Posterior cingulate gyrus (tissue), 11 donors: ENCODE measurements around the gene KATNA1.
"Not testable (repeated sequence)": the region's sequence is repeated elsewhere in the genome, so short reads cannot be mapped to it uniquely, and the experiment has no call there.

Experiments used
- DNase-seq, 10 donors: peaks; one replicate each; pipeline versions ENCODE4 v3.0.0 to v3.0.0-alpha.2; 2020 to 2021; ENCODE audit warnings: mixed read lengths in 3 of 10
- intact Hi-C: fragments of 100-400 bp; cut with DNase I; formaldehyde crosslinking; loops from one replicate; pipeline ENCODE4 v1.15.1; 2023

The KATNA1 gene

GRCh38 chr6:149648148-149649145, at the start of gene KATNA1:
Gene KATNA1, minus strand, starts transcription at chr6:149648714. Its CDS starts 10,167 bp downstream, at chr6:149638547.
- peak; percentile 72 to 98 (median 84) for DNase-seq
- intact Hi-C loops, result loop anchor here (5.0 kb wide), 2 partner anchors 81 to 101 kb away; partner anchors contain the start of genes GINM1 and PPIL4

DNA sequence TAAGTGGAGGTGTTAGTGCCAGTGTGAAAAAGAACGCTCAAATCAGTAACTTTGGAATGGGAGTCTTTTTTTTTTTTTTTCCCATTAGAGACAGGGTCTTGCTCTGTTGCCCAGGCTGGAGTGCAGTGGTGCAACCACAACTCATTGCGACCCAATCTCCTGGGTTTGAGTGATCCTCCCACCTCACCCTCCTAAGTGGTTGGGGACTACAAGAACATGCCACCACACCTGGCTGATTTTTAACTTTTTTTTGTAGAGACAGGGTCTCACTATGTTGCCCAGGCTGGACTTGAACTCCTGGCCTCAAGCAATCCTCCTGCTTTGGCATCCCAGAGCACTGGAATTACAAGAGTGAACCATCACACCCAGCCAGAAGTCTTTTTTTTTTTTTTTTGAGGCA, 49.7 kb upstream of the KATNA1 start:
- intact Hi-C loops, result no loop called here
- DNase-seq, result no peak

DNA sequence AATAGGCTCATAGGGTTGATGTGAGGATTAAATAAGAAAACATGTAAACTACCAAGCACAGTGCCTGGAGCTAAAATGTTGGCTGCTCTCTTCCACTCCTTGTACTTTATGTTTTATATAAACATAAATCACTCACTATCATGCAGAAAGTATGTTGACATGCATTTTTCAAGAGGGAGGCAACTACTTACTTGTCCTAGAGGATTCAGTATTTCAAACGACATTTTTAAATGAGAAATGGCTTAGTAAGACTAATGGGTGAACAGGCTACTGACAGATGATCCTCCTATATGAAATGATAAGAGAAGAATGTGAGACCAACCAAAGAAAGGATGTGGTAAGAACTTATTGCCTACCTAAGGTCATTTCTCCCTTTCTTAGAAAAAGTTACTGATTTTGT, 48.4 kb upstream of the KATNA1 start:
- intact Hi-C loops, result no loop called here
- DNase-seq, result no peak

GRCh38 chr6:149694921-149695320, 46.4 kb upstream of the KATNA1 start:
- intact Hi-C loops, result no loop called here
- no peak for DNase-seq

- intact Hi-C loops, result no loop called here
- no peak for DNase-seq
Observed at GRCh38 chr6:149691201-149691600, 42.7 kb upstream of the KATNA1 start.

GRCh38 chr6:149686230-149686629, 37.7 kb upstream of the KATNA1 start:
- intact Hi-C loops, result no loop called here
- no peak for DNase-seq

- DNase-seq, result no peak
- intact Hi-C loops, result no loop called here
Observed at GRCh38 chr6:149683256-149683859, 34.8 kb upstream of the KATNA1 start.

GRCh38 chr6:149681845-149682244, 33.3 kb upstream of the KATNA1 start:
- DNase-seq, intact Hi-C loops: not testable (repeated sequence)

- DNase-seq, result no peak
- intact Hi-C loops, result no loop called here
Observed at GRCh38 chr6:149681209-149681608, 32.7 kb upstream of the KATNA1 start.

DNA sequence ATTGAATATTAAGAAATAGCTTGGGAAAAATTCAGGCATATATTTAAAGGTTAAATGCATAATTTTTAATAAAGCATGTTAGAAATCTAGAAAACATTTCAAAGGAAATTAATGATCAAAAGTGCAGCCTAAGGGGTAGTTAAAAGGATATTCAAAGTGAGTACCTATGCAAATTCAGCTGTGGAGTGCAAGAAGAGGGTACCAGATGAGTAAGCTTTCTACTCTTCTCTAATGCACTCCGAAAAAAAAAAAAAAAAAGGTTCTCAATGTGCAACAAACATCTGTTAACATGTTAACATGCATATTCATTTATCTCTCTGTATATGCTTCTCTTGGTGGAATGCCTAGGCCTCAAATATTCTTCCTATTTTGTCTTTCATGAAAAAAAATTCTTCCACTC, 32.0 kb upstream of the KATNA1 start:
- intact Hi-C loops, result no loop called here
- DNase-seq, result no peak

DNA sequence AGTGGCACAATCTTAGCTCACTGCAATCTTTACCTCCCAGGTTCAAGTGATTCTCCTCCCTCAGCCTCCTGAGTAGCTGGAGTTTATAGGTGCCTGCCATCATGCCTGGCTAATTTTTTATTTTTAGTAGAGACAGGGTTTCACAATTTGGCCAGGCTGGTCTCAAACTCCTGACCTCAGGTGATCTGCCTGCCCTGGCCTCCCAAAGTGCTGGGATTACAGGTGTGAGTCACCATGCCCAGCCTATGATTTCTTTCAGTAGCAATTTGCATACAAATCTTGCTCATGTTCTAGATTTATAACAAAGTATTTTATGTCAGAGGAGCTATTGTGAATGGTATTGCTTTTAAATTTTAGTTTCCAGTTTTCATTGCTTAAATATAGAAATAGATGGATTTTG, 23.8 kb upstream of the KATNA1 start:
- intact Hi-C loops, DNase-seq: not testable (repeated sequence)

- intact Hi-C loops, result no loop called here
- DNase-seq, result no peak
Observed at GRCh38 chr6:149660028-149660427, 11.5 kb upstream of the KATNA1 start.

DNA sequence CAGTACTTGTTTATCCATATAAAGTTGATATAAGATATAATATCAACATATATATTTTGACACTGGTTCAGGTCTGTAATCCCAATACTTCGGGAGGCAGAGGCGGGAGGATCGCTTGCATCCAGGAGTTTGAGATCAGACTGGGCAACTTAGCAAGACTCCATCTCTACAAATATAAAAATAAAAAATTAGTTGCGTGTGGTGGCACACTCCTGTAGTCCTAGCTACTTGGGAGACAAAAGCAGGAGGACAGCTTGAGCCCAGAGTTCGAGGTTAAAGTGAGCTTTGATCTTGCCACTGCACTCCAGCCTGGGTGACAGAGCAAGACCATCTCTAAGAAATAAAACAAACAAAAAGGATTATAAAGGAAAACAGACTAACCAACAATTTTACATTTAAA, 8.9 kb upstream of the KATNA1 start:
- no peak for DNase-seq
- intact Hi-C loops, result no loop called here

- intact Hi-C loops, result no loop called here
- DNase-seq, result no peak
Observed at GRCh38 chr6:149651056-149651455, 2.5 kb upstream of the KATNA1 start.

GRCh38 chr6:149646599-149646998, 1.9 kb downstream of the KATNA1 start:
- DNase-seq, result no peak
- intact Hi-C loops, result loop anchor here (5.0 kb wide), 2 partner anchors 79 to 99 kb away; partner anchors contain the start of genes GINM1 and PPIL4

DNA sequence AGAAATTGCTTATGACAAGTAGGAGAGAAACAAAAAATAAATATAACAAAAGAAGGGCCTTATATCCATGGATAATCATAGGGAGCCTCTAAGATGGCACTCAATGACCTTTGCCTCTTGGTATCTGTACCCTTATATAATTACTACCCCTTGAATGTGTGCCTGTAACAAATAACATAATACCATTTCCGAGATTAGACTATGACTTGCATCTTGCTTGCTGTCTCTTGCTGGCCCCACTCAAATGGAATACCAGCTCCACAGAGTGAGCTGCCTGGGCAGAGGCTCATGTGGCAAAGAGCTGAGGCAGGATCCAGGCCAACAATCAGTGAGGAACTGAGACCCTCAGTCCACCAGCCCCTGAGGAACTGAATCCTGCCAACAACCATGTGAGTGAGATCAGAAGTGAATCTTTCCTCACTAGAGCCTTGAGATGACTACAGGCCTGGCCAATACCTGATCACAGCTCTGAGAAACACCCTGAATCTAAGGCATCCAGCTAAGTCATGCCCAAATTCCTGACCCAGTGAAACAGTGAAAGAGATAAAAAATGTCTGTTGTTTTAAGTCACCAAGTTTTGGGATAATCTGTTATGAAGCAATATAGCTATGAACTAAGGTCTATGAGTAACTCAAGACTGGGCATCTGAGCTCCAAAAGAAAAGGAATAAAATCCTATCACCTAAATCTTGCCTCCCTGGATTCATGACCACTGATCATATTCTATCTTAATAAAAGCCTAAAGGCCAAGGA, 5.5 kb downstream of the KATNA1 start:
- DNase-seq, result no peak
- intact Hi-C loops, result no loop called here

DNA sequence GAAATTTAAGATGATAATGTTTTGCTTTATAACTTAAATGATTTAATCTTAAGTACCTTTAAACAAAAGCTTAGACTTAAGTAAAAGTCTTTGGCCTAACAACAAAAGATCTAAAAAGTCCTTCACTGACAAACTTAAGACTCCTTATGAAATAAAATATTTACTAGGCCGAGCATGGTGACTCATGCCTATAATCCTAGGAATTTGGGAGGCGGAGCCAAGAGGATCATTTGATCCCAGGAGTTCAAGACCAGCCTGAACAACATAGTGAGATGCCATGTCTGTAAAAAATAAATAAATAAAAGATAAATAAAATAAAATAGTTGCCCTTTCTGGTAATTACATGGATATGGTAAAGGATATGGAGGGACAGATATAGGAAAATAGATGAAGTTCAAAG, 12.4 kb downstream of the KATNA1 start:
- no peak for DNase-seq

DNA sequence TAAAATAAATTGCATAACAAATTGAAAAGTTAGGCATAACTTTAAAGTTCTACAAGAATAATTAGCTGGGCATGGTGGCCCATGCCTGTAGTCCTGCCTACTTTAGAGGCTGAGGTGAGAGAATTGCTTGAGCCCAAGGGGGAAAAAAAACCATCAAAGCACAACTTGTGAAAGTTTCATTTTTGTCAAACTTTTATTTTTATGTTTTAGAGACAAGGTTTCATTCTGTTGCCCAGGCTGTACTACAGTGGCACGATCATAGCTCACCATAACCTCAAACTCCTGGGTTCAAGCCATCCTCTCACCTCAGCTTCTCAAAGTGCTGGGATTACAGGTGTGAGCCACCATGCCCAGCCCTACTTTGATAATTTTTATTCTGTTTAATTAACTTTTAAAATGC, 14.2 kb downstream of the KATNA1 start:
- no peak for DNase-seq
- intact Hi-C loops, result no loop called here

More for the DNA sequence above, 12.4 kb downstream of the KATNA1 start:
- intact Hi-C loops, result no loop called here

- intact Hi-C loops, result no loop called here
- DNase-seq, result no peak
Observed at GRCh38 chr6:149628875-149629510, 19.5 kb downstream of the KATNA1 start.

GRCh38 chr6:149627672-149628071, 20.8 kb downstream of the KATNA1 start:
- intact Hi-C loops, result no loop called here
- no peak for DNase-seq
